Astrocyte (in vitro differentiated cells and primary cell): ENCODE measurements around the gene IL6. TPM values are rescaled to one million over a fixed set of nuclear protein-coding genes. Genes with fewer than 3 reads are reported as not detected.
A peak's percentile ranks its signal among the peaks of the same experiment; 100 is the strongest.

Experiments
- DNase-seq: peaks from one replicate; pipeline ENCODE4 v3.0.0-alpha.2; 2010; ENCODE audit warnings: low read depth
- FAIRE-seq: peaks from 2 replicates; lab custom pipeline; 2011; peaks lifted over from hg19 to GRCh38; lab: Jason Lieb, UNC
- H2AFZ ChIP-seq: 2 replicates; pipeline ENCODE4 v1.6.0; 2012; ENCODE audit warnings: low read depth, low read length, inconsistent platforms
- H3K27ac ChIP-seq: 2 replicates; pipeline ENCODE4 v1.5.1; 2011; ENCODE audit warnings: low read depth, low read length, inconsistent platforms
- H3K27me3 ChIP-seq: 2 replicates; pipeline ENCODE4 v1.6.0; 2011; ENCODE audit warnings: low read length, inconsistent platforms; ENCODE audit not compliant: insufficient read depth
- H3K36me3 ChIP-seq: 2 replicates; pipeline ENCODE4 v1.5.1; 2011; ENCODE audit warnings: low read length, inconsistent platforms; ENCODE audit not compliant: insufficient read depth
- H3K4me1 ChIP-seq: 2 replicates; pipeline ENCODE4 v1.5.1; 2011; ENCODE audit warnings: low read length, inconsistent platforms; ENCODE audit not compliant: insufficient read depth
- H3K4me2 ChIP-seq: 2 replicates; pipeline ENCODE4 v1.6.0; 2012; ENCODE audit warnings: low read length, inconsistent platforms
- H3K4me3 ChIP-seq: 2 replicates; pipeline ENCODE4 v1.5.1; 2011; ENCODE audit warnings: low read depth, mild to moderate bottlenecking, low read length, inconsistent platforms; ENCODE audit not compliant: insufficient read depth
- H3K79me2 ChIP-seq: 2 replicates; pipeline ENCODE4 v1.6.0; 2012; ENCODE audit warnings: mild to moderate bottlenecking, low read length, inconsistent platforms; ENCODE audit not compliant: insufficient read depth
- H3K9ac ChIP-seq: 2 replicates; pipeline ENCODE4 v1.6.0; 2012; ENCODE audit warnings: mild to moderate bottlenecking, low read length, inconsistent platforms
- H3K9me3 ChIP-seq: 2 replicates; pipeline ENCODE4 v1.5.1; 2012; ENCODE audit warnings: low read depth, mild to moderate bottlenecking, low read length, inconsistent platforms; ENCODE audit not compliant: insufficient read depth
- H4K20me1 ChIP-seq: 2 replicates; pipeline ENCODE4 v1.6.0; 2012; ENCODE audit warnings: low read length, inconsistent platforms; ENCODE audit not compliant: insufficient read depth
- H3K27ac Mint-ChIP-seq: one replicate; pipeline ENCODE4 v1.8.0; 2021; ENCODE audit warnings: mild to moderate bottlenecking, mixed read lengths; ENCODE audit not compliant: unreplicated experiment
- H3K27me3 Mint-ChIP-seq: one replicate; pipeline ENCODE4 v1.8.0; 2021; ENCODE audit warnings: low read depth, mixed read lengths; ENCODE audit not compliant: unreplicated experiment
- H3K36me3 Mint-ChIP-seq: one replicate; pipeline ENCODE4 v1.8.0; 2021; ENCODE audit warnings: low read depth, mixed read lengths; ENCODE audit not compliant: unreplicated experiment
- H3K4me1 Mint-ChIP-seq: one replicate; pipeline ENCODE4 v1.8.0; 2021; ENCODE audit warnings: low read depth, mixed read lengths; ENCODE audit not compliant: unreplicated experiment
- H3K4me3 Mint-ChIP-seq: one replicate; pipeline ENCODE4 v1.8.0; 2021; ENCODE audit warnings: mild to moderate bottlenecking, moderate library complexity, mixed read lengths; ENCODE audit not compliant: unreplicated experiment
- H3K9me3 Mint-ChIP-seq: one replicate; pipeline ENCODE4 v1.8.0; 2021; ENCODE audit warnings: mild to moderate bottlenecking, mixed read lengths; ENCODE audit not compliant: unreplicated experiment
- EZH2 ChIP-seq: IDR thresholded peaks from 2 replicates; pipeline ENCODE4 v1.6.1; 2012; ENCODE audit warnings: mild to moderate bottlenecking, low read length, inconsistent platforms; ENCODE audit not compliant: insufficient read depth
- total RNA-seq: library from RNA; stranded (reverse); gene quantifications from 2 replicates; pipeline ENCODE4 v1.2.1, GENCODE V29; 2021
- TF ChIP-seq, protein P1 (sequence below): IDR thresholded peaks from 2 replicates; pipeline ENCODE4 v1.5.1; 2011; ENCODE audit warnings: low read depth, mild to moderate bottlenecking, inconsistent platforms, low read length, moderate library complexity; ENCODE audit not compliant: insufficient read depth

Gene IL6
- total RNA-seq, 1 donor from 2014 or later = 2.5 TPM

DNA sequence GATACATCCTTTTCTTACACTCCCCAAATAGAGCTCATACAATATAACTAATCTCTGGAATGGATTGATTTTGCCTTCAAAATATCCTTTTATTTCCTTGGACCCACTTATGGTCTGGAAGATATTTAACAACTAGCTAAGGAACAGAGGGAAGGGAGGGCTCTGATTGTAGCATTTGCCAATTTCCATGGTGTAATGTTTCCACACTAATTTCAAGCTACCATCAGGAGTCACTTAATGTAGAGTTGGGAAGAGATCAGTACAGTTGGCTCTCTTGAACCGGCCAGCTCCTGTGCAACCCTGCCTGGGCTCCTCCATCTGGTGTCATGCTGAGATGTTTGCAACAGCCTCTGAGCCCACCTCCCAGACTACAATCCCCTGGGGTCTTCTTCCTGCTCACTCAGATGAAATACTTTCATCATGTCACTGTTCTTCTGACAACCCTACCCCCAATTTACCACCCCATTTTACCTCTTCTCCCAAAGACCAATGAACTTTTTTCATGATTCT lies 8.0 kb upstream of the IL6 start:
- Histone ChIP-seq H3K27me3 (no peaks in the 10 kb centered on the region), H2AFZ (no peak overlapping the region), H3K4me3 (no peak overlapping the region), H3K36me3 (no peaks in the 10 kb centered on the region), H4K20me1 (no peaks in the 10 kb centered on the region), H3K4me1 (peaks cover 28% of the 10 kb centered on the region), H3K9ac (peak overlapping the region; percentile 77), H3K9me3 (no peaks in the 10 kb centered on the region), H3K4me2 (no peak overlapping the region), H3K79me2 (no peaks in the 10 kb centered on the region), H3K27ac (peak overlapping the region; percentile 95)
- DNase-seq (no peak), FAIRE-seq (no peak)
- Mint-ChIP-seq H3K4me3 (no peak overlapping the region), H3K36me3 (no peaks in the 10 kb centered on the region), H3K27ac (no peak overlapping the region), H3K4me1 (peaks cover 25% of the 10 kb centered on the region), H3K9me3 (no peaks in the 10 kb centered on the region), H3K27me3 (peaks cover 2% of the 10 kb centered on the region)
- TF ChIP-seq, protein P1, sequence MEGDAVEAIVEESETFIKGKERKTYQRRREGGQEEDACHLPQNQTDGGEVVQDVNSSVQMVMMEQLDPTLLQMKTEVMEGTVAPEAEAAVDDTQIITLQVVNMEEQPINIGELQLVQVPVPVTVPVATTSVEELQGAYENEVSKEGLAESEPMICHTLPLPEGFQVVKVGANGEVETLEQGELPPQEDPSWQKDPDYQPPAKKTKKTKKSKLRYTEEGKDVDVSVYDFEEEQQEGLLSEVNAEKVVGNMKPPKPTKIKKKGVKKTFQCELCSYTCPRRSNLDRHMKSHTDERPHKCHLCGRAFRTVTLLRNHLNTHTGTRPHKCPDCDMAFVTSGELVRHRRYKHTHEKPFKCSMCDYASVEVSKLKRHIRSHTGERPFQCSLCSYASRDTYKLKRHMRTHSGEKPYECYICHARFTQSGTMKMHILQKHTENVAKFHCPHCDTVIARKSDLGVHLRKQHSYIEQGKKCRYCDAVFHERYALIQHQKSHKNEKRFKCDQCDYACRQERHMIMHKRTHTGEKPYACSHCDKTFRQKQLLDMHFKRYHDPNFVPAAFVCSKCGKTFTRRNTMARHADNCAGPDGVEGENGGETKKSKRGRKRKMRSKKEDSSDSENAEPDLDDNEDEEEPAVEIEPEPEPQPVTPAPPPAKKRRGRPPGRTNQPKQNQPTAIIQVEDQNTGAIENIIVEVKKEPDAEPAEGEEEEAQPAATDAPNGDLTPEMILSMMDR = no peak

DNA sequence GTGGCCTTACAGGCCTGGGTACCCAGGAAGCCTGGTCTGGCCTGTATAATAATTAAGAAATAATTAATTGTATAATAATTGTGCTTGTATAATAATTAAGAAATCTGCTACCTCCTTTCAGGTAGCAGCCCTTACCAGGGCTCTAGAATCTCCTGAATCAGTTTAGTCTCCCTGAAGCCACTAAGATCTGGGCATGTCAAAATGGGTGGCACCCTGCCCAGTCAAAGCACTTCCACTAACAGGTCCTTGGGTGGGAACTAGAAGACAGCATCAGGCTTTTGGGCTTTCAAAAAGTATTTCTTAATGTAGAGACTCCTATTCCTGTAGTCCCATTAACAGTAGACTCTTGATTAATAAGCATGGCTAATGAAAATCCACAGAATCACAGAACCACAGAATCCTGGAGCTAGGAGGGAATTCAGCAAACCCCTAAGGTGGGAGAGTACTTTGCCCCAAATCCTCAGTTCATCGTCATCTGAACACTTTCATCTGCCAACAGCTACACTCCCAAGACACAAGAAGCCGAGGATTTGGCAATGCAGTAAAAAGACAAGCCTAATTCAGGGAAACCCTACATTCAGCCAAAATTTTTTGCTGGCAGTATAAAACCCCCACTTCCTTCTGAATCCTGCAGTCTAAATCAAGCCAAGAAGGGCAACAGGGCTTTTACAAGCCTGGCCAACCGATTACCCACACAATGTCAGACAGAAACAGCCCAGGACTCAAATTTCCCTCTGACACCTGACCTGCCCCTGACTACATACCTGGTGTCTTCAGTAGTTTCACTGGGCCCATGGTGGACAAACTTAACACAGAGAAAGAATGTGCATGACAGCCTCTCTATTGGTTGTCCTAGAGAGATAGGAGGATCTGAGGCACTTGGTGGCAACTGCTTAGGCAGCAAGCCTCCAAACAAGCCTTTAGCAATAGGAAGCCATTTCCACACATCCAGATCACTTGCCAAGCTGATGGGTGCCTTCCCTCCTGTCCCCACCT lies 5.9 kb upstream of the IL6 start:
- no peak for FAIRE-seq
- Mint-ChIP-seq H3K9me3 (no peaks in the 10 kb centered on the region), H3K4me1 (peaks cover 34% of the 10 kb centered on the region), H3K27ac (no peak overlapping the region), H3K27me3 (no peaks in the 10 kb centered on the region), H3K36me3 (no peaks in the 10 kb centered on the region), H3K4me3 (no peak overlapping the region)
- no peak overlapping the region for H2AFZ ChIP-seq
- no peaks in the 10 kb centered on the region for H4K20me1 ChIP-seq
- no peak overlapping the region for H3K4me2 ChIP-seq
- no peak for DNase-seq
- H3K27me3 ChIP-seq = no peaks in the 10 kb centered on the region
- H3K79me2 ChIP-seq = no peaks in the 10 kb centered on the region
- TF ChIP-seq, protein P1 = no peak
- TF ChIP-seq EZH2 = no peak
- H3K9me3 ChIP-seq = no peaks in the 10 kb centered on the region
- H3K9ac ChIP-seq = no peak overlapping the region
- H3K4me3 ChIP-seq = no peak overlapping the region
- no peak overlapping the region for H3K27ac ChIP-seq
- peaks cover 35% of the 10 kb centered on the region for H3K4me1 ChIP-seq
- H3K36me3 ChIP-seq = no peaks in the 10 kb centered on the region
